DOHH2 (cell line): ENCODE data around the gene SLC9A9.

Experiments
- EZH2phosphoT487 ChIP-seq: fragments of 200-600 bp; sonication (generic); IDR thresholded peaks from 2 replicates; pipeline ENCODE4 v1.6.1; 2017; ENCODE audit warnings: borderline replicate concordance, mild to moderate bottlenecking, antibody characterized with exemption, low read length, moderate library complexity, mixed read lengths
- TF ChIP-seq, protein P1 (sequence below): fragments of 200-600 bp; sonication (generic); IDR thresholded peaks from one replicate; pipeline ENCODE4 v1.5.1; 2014; ENCODE audit warnings: antibody characterized with exemption, mild to moderate bottlenecking, low read depth, low read length; ENCODE audit not compliant: poor library complexity, severe bottlenecking

DNA sequence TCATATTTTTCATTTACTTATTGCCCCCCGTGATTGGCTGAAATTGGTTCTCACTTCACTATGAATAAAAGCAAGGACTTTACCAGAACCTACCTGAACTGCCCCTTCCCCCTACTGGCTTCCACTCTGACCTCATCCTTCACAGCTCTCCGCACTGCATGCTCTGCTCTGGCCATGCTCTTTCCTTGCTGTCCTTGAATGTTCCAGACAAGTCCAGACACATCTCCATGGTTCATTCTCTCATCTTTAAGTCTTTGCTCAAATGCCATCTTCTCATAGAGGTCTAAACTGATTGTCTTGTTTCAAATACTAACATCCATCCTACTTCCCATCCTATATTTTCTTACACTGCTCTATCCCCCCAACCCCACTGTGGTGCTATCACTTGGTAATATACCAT is 599.3 kb downstream of the SLC9A9 start:
- TF ChIP-seq, protein P1, sequence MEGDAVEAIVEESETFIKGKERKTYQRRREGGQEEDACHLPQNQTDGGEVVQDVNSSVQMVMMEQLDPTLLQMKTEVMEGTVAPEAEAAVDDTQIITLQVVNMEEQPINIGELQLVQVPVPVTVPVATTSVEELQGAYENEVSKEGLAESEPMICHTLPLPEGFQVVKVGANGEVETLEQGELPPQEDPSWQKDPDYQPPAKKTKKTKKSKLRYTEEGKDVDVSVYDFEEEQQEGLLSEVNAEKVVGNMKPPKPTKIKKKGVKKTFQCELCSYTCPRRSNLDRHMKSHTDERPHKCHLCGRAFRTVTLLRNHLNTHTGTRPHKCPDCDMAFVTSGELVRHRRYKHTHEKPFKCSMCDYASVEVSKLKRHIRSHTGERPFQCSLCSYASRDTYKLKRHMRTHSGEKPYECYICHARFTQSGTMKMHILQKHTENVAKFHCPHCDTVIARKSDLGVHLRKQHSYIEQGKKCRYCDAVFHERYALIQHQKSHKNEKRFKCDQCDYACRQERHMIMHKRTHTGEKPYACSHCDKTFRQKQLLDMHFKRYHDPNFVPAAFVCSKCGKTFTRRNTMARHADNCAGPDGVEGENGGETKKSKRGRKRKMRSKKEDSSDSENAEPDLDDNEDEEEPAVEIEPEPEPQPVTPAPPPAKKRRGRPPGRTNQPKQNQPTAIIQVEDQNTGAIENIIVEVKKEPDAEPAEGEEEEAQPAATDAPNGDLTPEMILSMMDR, result no peak
- TF ChIP-seq EZH2phosphoT487, result no peak
